ENCODE results near the gene ATP5PO.

ATP5PO gene

DNA sequence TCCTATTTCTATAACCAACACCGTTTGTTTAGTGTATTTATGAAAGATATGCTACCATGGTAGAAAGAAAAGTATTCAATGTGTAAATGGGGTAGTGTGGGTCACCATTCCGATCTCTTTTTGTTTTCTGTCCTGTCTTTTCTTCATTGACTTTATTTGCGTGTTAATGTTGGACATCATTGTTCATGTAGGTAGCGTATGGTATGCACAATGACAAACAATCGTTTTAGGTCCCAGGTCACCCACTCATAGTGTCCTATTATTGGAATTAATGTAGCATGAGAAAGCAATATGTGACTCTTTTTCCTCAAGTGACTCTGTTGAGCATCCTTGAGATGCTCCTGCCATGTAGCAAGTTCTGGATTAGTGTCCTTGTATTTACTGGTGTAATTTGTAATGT lies 25.4 kb downstream of the ATP5PO start:
- H3K27me3 ChIP-seq (replicated peaks; ENCODE audit: control insufficient read depth, insufficient read depth, low read length, poor library complexity, severe bottlenecking) = no peaks in the 10 kb centered on the region
- H3K36me3 ChIP-seq (ENCODE audit: control insufficient read depth, insufficient read depth, low read length) = no peaks in the 10 kb centered on the region
- H3K9me3 ChIP-seq (ENCODE audit: control insufficient read depth, low read length) = no peaks in the 10 kb centered on the region
- DNase-seq = no peak
- no peak overlapping the region for H3K27ac ChIP-seq (ENCODE audit: insufficient read depth, low read length, poor library complexity, severe bottlenecking)
- H3K4me1 ChIP-seq (ENCODE audit: control insufficient read depth, insufficient read depth, low read length, poor library complexity, severe bottlenecking) = peaks cover 6% of the 10 kb centered on the region
- H3K4me3 ChIP-seq (ENCODE audit: insufficient read depth, low read depth, low read length, poor library complexity, severe bottlenecking) = no peak overlapping the region

GRCh38 chr21:33886321-33886720 lies 29.3 kb downstream of the ATP5PO start:
- no peak overlapping the region for H3K27ac ChIP-seq (ENCODE audit: insufficient read depth, low read length, poor library complexity, severe bottlenecking)
- H3K27me3 ChIP-seq (replicated peaks; ENCODE audit: control insufficient read depth, insufficient read depth, low read length, poor library complexity, severe bottlenecking) = no peaks in the 10 kb centered on the region
- no peak overlapping the region for H3K4me3 ChIP-seq (ENCODE audit: insufficient read depth, low read depth, low read length, poor library complexity, severe bottlenecking)
- H3K36me3 ChIP-seq (ENCODE audit: control insufficient read depth, insufficient read depth, low read length) = no peaks in the 10 kb centered on the region
- no peaks in the 10 kb centered on the region for H3K9me3 ChIP-seq (ENCODE audit: control insufficient read depth, low read length)
- no peak for DNase-seq
- H3K4me1 ChIP-seq (ENCODE audit: control insufficient read depth, insufficient read depth, low read length, poor library complexity, severe bottlenecking) = no peaks in the 10 kb centered on the region

DNA sequence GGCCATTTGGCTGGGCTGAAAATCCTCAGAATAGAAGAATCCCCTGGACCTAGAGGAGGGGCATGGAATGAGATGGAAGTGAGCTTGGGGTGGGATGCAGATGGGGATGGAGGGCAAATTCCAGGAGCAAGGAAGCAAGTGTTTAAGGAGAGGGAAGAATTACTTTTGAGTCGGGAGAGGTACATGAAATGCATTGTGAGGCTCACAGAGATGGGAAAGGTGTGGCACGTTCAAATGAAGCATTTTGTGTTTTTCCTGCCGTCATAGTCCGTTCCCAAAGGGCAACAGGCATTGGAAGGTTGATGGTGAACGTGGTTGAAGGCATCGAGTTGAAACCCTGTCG lies 30.5 kb downstream of the ATP5PO start:
- Histone ChIP-seq H3K4me1 (ENCODE audit: control insufficient read depth, insufficient read depth, low read length, poor library complexity, severe bottlenecking) (no peaks in the 10 kb centered on the region), H3K27me3 (replicated peaks; ENCODE audit: control insufficient read depth, insufficient read depth, low read length, poor library complexity, severe bottlenecking) (no peaks in the 10 kb centered on the region), H3K9me3 (ENCODE audit: control insufficient read depth, low read length) (no peaks in the 10 kb centered on the region), H3K4me3 (ENCODE audit: insufficient read depth, low read depth, low read length, poor library complexity, severe bottlenecking) (no peak overlapping the region), H3K36me3 (ENCODE audit: control insufficient read depth, insufficient read depth, low read length) (no peaks in the 10 kb centered on the region), H3K27ac (ENCODE audit: insufficient read depth, low read length, poor library complexity, severe bottlenecking) (no peak overlapping the region)
- DNase-seq = no peak

DNA sequence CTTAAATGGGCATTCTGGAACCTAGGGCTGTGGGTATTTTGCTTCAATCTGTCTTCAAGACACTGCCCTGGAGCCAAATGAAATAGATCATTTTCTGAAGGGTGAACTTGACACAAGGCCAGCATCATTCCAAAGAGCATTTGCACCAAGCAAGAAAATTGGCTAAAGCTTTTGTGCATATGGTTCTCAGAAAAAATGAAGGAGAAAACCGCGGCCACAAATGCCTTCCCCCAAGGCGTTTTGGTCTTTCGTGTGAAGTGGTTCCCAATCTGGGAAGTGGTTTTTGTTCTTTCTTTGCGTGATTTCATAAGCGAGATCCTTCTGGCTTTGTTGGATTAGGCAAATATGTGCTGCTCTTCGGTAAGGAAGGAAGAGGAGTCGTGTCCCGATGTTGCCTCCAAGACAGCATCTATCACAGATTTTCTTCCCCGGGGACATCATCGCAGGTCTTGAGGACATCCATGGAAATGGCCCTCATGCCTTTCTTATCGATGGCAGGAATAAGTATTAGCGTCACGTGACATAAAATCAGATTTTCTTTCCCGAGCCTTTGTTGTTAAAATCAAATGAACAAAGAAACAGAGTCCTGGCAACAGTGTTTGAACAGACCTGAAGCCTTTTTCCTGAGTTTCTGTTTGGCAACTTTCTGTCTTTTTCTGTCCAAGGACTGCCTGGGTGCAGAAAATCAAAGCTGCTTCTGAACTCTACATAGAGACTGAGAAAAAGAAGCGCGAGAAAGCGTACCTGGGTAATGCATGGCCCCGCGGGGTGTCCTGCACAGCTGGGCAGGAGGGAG lies 31.0 kb downstream of the ATP5PO start:
- no peaks in the 10 kb centered on the region for H3K9me3 ChIP-seq (ENCODE audit: control insufficient read depth, low read length)
- no peaks in the 10 kb centered on the region for H3K4me1 ChIP-seq (ENCODE audit: control insufficient read depth, insufficient read depth, low read length, poor library complexity, severe bottlenecking)
- no peak overlapping the region for H3K27ac ChIP-seq (ENCODE audit: insufficient read depth, low read length, poor library complexity, severe bottlenecking)
- DNase-seq = no peak
- no peaks in the 10 kb centered on the region for H3K27me3 ChIP-seq (replicated peaks; ENCODE audit: control insufficient read depth, insufficient read depth, low read length, poor library complexity, severe bottlenecking)
- no peaks in the 10 kb centered on the region for H3K36me3 ChIP-seq (ENCODE audit: control insufficient read depth, insufficient read depth, low read length)
- no peak overlapping the region for H3K4me3 ChIP-seq (ENCODE audit: insufficient read depth, low read depth, low read length, poor library complexity, severe bottlenecking)

DNA sequence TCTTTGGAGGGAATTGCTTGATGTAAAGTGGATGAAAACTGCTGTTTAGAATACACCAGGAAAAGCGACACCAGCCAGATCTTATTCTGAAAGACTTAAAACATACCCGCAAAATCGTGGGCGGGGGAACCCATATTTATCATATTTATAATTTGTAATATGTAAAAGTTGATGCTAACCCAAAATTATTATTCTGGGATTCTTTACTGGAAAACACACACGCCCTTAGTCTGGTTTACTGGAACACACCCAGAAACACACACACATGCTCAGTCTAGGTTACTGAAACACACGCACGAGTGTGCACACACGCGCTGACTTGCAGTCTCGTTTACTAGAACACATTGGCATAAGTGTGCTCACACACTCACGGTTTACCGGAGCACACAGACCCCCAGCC lies 32.5 kb downstream of the ATP5PO start:
- no peak overlapping the region for H3K27ac ChIP-seq (ENCODE audit: insufficient read depth, low read length, poor library complexity, severe bottlenecking)
- no peaks in the 10 kb centered on the region for H3K27me3 ChIP-seq (replicated peaks; ENCODE audit: control insufficient read depth, insufficient read depth, low read length, poor library complexity, severe bottlenecking)
- H3K4me3 ChIP-seq (ENCODE audit: insufficient read depth, low read depth, low read length, poor library complexity, severe bottlenecking) = no peak overlapping the region
- H3K9me3 ChIP-seq (ENCODE audit: control insufficient read depth, low read length) = no peaks in the 10 kb centered on the region
- H3K4me1 ChIP-seq (ENCODE audit: control insufficient read depth, insufficient read depth, low read length, poor library complexity, severe bottlenecking) = no peaks in the 10 kb centered on the region
- DNase-seq = no peak
- no peaks in the 10 kb centered on the region for H3K36me3 ChIP-seq (ENCODE audit: control insufficient read depth, insufficient read depth, low read length)

DNA sequence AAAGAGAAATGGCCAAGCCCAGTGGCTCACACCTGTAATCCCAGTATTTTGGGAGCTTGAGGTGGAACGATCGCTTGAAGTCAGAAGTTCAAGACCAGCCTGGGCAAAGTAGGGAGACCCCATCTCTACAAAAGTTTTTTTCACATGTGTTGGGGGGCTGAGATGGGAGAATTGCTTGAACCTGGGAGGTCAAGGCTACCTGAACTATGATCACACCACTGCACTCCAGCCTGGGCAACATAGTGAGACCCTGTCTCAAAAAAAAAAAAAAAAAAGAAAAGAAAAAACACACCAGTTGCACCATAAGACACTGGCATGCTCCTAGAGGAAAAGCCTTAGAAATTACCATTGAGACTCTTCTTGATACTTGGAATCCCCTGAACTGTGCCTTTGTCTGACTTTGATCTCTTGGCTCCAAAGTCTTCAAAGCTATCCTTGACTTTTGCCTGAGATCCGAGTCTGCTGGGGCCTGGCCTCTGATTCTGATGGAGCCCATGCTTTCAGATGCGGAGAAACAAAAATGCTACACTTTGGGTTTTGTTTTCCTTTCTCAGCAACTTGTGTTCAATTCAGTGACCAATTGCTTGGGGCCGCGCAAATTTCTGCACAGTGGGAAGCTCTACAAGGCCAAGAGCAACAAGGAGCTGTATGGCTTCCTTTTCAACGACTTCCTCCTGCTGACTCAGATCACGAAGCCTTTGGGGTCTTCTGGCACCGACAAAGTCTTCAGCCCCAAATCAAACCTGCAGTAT lies 33.7 kb downstream of the ATP5PO start:
- Histone ChIP-seq H3K4me1 (ENCODE audit: control insufficient read depth, insufficient read depth, low read length, poor library complexity, severe bottlenecking) (no peaks in the 10 kb centered on the region), H3K4me3 (ENCODE audit: insufficient read depth, low read depth, low read length, poor library complexity, severe bottlenecking) (no peak overlapping the region), H3K27ac (ENCODE audit: insufficient read depth, low read length, poor library complexity, severe bottlenecking) (no peak overlapping the region), H3K9me3 (ENCODE audit: control insufficient read depth, low read length) (no peaks in the 10 kb centered on the region), H3K36me3 (ENCODE audit: control insufficient read depth, insufficient read depth, low read length) (no peaks in the 10 kb centered on the region), H3K27me3 (replicated peaks; ENCODE audit: control insufficient read depth, insufficient read depth, low read length, poor library complexity, severe bottlenecking) (no peaks in the 10 kb centered on the region)
- DNase-seq = no peak

- H3K4me3 ChIP-seq (ENCODE audit: insufficient read depth, low read depth, low read length, poor library complexity, severe bottlenecking) = no peak overlapping the region
Measured at GRCh38 chr21:33880626-33881025, 35.0 kb downstream of the ATP5PO start.

DNA sequence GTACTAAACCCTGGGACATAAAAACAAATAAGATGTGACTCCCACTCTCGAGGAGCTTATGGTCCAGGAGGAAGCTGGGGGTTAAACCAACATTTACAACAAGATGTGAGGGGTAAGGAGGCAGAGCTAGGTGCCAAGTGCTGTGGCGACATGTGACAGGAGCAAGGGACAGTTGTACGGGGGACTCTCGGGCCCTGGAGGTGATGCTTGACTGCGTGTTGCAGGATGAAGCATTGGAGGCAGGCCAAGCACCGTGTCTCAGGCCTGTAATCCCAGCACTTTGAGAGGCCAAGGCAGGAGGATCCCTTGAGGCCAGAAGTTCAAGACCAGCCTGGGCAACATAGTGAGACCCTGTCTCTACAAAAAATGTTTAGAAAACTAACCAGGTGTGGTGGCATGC lies 36.8 kb downstream of the ATP5PO start:
- H3K4me3 ChIP-seq (ENCODE audit: insufficient read depth, low read depth, low read length, poor library complexity, severe bottlenecking) = no peak overlapping the region
- DNase-seq = no peak
- H3K27ac ChIP-seq (ENCODE audit: insufficient read depth, low read length, poor library complexity, severe bottlenecking) = no peak overlapping the region
- no peaks in the 10 kb centered on the region for H3K36me3 ChIP-seq (ENCODE audit: control insufficient read depth, insufficient read depth, low read length)
- no peaks in the 10 kb centered on the region for H3K4me1 ChIP-seq (ENCODE audit: control insufficient read depth, insufficient read depth, low read length, poor library complexity, severe bottlenecking)
- no peaks in the 10 kb centered on the region for H3K27me3 ChIP-seq (replicated peaks; ENCODE audit: control insufficient read depth, insufficient read depth, low read length, poor library complexity, severe bottlenecking)
- H3K9me3 ChIP-seq (ENCODE audit: control insufficient read depth, low read length) = no peaks in the 10 kb centered on the region

More at GRCh38 chr21:33880626-33881025, 35.0 kb downstream of the ATP5PO start:
- Histone ChIP-seq H3K36me3 (ENCODE audit: control insufficient read depth, insufficient read depth, low read length) (no peaks in the 10 kb centered on the region), H3K9me3 (ENCODE audit: control insufficient read depth, low read length) (no peaks in the 10 kb centered on the region), H3K4me1 (ENCODE audit: control insufficient read depth, insufficient read depth, low read length, poor library complexity, severe bottlenecking) (no peaks in the 10 kb centered on the region), H3K27ac (ENCODE audit: insufficient read depth, low read length, poor library complexity, severe bottlenecking) (no peak overlapping the region), H3K27me3 (replicated peaks; ENCODE audit: control insufficient read depth, insufficient read depth, low read length, poor library complexity, severe bottlenecking) (no peaks in the 10 kb centered on the region)
- no peak for DNase-seq

GRCh38 chr21:33875026-33875695 lies 40.4 kb downstream of the ATP5PO start:
- Histone ChIP-seq H3K27me3 (replicated peaks; ENCODE audit: control insufficient read depth, insufficient read depth, low read length, poor library complexity, severe bottlenecking) (no peaks in the 10 kb centered on the region), H3K9me3 (ENCODE audit: control insufficient read depth, low read length) (no peaks in the 10 kb centered on the region), H3K36me3 (ENCODE audit: control insufficient read depth, insufficient read depth, low read length) (no peaks in the 10 kb centered on the region), H3K27ac (ENCODE audit: insufficient read depth, low read length, poor library complexity, severe bottlenecking) (no peak overlapping the region), H3K4me1 (ENCODE audit: control insufficient read depth, insufficient read depth, low read length, poor library complexity, severe bottlenecking) (no peaks in the 10 kb centered on the region), H3K4me3 (ENCODE audit: insufficient read depth, low read depth, low read length, poor library complexity, severe bottlenecking) (no peak overlapping the region)
- DNase-seq = no peak

- no peaks in the 10 kb centered on the region for H3K9me3 ChIP-seq (ENCODE audit: control insufficient read depth, low read length)
- no peak overlapping the region for H3K4me3 ChIP-seq (ENCODE audit: insufficient read depth, low read depth, low read length, poor library complexity, severe bottlenecking)
- no peaks in the 10 kb centered on the region for H3K36me3 ChIP-seq (ENCODE audit: control insufficient read depth, insufficient read depth, low read length)
- DNase-seq = no peak
- H3K27me3 ChIP-seq (replicated peaks; ENCODE audit: control insufficient read depth, insufficient read depth, low read length, poor library complexity, severe bottlenecking) = no peaks in the 10 kb centered on the region
- no peak overlapping the region for H3K27ac ChIP-seq (ENCODE audit: insufficient read depth, low read length, poor library complexity, severe bottlenecking)
- H3K4me1 ChIP-seq (ENCODE audit: control insufficient read depth, insufficient read depth, low read length, poor library complexity, severe bottlenecking) = no peaks in the 10 kb centered on the region
Measured at GRCh38 chr21:33874161-33874560, 41.4 kb downstream of the ATP5PO start.
